ENCODE results near the gene FBXL16. TPM values are rescaled to one million over a fixed set of nuclear protein-coding genes. Genes with fewer than 3 reads are reported as not detected.

The FBXL16 gene
- total RNA-seq, 1 experiment from 2014 or later = 22.2 TPM

DNA sequence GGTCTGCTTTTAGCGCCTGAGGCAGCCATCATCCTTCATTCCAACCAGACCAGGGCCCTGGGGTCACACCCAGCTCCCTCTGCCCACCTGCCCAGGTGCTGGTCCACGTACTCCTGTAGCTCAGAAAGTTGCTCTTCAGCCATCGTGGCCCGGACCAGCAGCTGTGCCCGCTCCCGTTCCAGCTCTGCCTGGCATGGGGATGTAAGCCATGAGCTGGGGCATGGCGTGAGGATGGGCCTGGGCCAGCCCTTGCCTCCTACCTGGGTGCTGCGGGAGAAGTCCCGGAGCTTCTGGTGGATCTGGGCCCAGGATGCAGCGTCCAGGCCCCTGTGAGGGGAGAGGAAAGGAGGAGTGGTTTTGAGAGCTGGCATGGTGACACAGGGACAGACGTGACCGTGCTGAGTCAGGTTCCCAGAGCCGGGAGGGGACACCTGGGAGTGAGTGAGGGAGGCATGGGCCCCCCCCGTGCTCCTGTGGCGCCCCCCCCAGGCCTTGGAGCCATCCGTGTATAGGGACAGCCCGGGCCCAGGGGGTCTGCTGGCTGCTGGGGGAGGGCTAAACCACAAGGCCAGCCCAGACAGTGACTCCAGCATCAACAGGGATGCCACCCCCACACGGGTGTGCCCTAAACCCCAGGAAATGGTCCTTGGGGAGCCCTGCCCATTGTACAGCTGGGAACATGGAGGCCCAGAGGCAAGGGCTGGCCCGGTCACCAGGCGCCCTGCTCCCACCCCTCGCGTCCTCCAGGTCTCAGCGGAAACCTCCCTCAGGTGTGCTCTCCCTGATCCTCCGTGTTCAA, 17.4 kb upstream of the FBXL16 start:
- POLR2A ChIA-PET (ENCODE audit: unreplicated experiment) = interaction anchor here (0.7 kb wide), 1 partner anchor 60 kb away, joined by 3 read pairs; no protein-coding TSS in a partner anchor
- no peaks in the 10 kb centered on the region for H3K9me3 ChIP-seq (ENCODE audit: insufficient read depth, low read depth)
- H4K20me1 ChIP-seq (ENCODE audit: insufficient read depth) = peaks cover 10% of the 10 kb centered on the region; the same call in 1 of the 2 replicates
- no peak overlapping the region for H2AFZ ChIP-seq
- TF ChIP-seq CTCF (conservative IDR thresholded peaks at IDR 0.05) = no peak
- TF ChIP-seq EZH2 (IDR thresholded peaks at IDR 0.05; ENCODE audit: low read depth) = no peak
- TSS peak; percentile 29 for BruUV-seq (replicated peaks)
- peaks cover 25% of the 10 kb centered on the region for H3K4me1 ChIP-seq (replicated peaks; ENCODE audit: insufficient read depth)
- H3K27ac ChIP-seq = no peak overlapping the region
- intact Hi-C loops (cut with micrococcal nuclease; ENCODE audit: unreplicated experiment) = no loop called here
- peaks cover 4% of the 10 kb centered on the region; the same call in 1 of the 2 replicates for H3K79me2 ChIP-seq (ENCODE audit: low read depth)
- no peaks in the 10 kb centered on the region for H3K36me3 ChIP-seq (ENCODE audit: low read depth)
- no peak overlapping the region for H3K4me3 ChIP-seq
- H3K27me3 ChIP-seq (ENCODE audit: insufficient read depth, low read depth) = no peaks in the 10 kb centered on the region
- H3F3A ChIP-seq (ENCODE audit: insufficient read depth, low read depth) = peaks cover 42% of the 10 kb centered on the region
- no peaks in the 10 kb centered on the region for H3K9me2 ChIP-seq (ENCODE audit: insufficient read depth)
- no peak for DNase-seq
- CTCF ChIA-PET = no interaction called here
- H3K4me2 ChIP-seq = no peak overlapping the region

DNA sequence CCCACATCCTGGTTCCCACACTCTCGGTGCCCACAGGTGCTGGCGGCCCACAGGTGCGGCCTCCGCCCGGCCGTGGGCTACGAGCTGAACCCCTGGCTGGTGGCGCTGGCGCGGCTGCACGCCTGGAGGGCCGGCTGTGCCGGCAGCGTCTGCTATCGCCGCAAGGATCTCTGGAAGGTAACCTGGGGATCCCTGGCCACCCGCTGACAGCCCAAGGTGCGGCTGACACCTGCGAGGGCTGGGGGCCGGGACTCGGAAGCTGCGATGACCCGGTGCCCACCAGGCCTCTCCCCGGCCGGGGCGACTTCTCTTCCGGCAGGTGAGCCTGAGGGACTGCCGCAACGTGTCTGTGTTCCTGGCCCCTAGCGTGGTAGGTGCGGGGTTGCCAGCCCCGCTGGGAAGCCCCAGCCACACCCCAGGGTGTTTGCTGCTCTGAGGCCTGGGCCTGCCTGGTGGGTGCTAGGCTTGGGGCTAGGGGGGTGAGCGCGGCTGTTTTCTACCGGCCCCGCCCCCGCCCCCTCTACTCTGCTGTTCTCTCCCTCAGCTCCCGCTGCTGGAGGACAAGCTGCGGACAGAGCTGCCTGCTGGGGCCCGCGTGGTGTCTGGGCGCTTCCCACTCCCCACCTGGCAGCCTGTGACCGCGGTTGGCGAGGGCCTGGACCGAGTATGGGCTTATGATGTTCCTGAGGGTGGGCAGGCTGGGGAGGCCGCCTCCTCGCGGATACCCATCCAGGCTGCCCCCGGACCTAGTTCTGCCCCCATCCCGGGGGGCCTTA, 16.4 kb upstream of the FBXL16 start:
- peaks cover 25% of the 10 kb centered on the region for H3K4me1 ChIP-seq (replicated peaks; ENCODE audit: insufficient read depth)
- no peak overlapping the region for H2AFZ ChIP-seq
- intact Hi-C loops (cut with micrococcal nuclease; ENCODE audit: unreplicated experiment) = loop anchor here (2.0 kb wide), 1 partner anchor 63 kb away; no protein-coding TSS in a partner anchor
- H3K9me2 ChIP-seq (ENCODE audit: insufficient read depth) = no peaks in the 10 kb centered on the region
- H3K9me3 ChIP-seq (ENCODE audit: insufficient read depth, low read depth) = no peaks in the 10 kb centered on the region
- H3K36me3 ChIP-seq (ENCODE audit: low read depth) = no peaks in the 10 kb centered on the region
- H3F3A ChIP-seq (ENCODE audit: insufficient read depth, low read depth) = peaks cover 42% of the 10 kb centered on the region
- H3K27me3 ChIP-seq (ENCODE audit: insufficient read depth, low read depth) = no peaks in the 10 kb centered on the region
- H3K4me2 ChIP-seq = peak overlapping the region; percentile 94
- no peak for DNase-seq
- H3K27ac ChIP-seq = no peak overlapping the region
- TF ChIP-seq EZH2 (IDR thresholded peaks at IDR 0.05; ENCODE audit: low read depth) = no peak
- TF ChIP-seq CTCF (conservative IDR thresholded peaks at IDR 0.05) = no peak
- no TSS peak for BruUV-seq (replicated peaks)
- ChIA-PET POLR2A (ENCODE audit: unreplicated experiment) (interaction anchor here (0.6 to 1.0 kb wide), 4 partner anchors 39 to 66 kb away, joined by 3 to 6 read pairs (median 3); partner anchors contain the start of genes CHTF18 and RPUSD1), CTCF (interaction anchor here (0.5 to 0.6 kb wide), 2 partner anchors 235 to 332 kb away, joined by 3 to 7 read pairs; no protein-coding TSS in a partner anchor)
- peak overlapping the region; percentile 98; the same call in 1 of the 2 replicates for H3K4me3 ChIP-seq
- peaks cover 10% of the 10 kb centered on the region; the same call in 1 of the 2 replicates for H4K20me1 ChIP-seq (ENCODE audit: insufficient read depth)
- peaks cover 4% of the 10 kb centered on the region; the same call in 1 of the 2 replicates for H3K79me2 ChIP-seq (ENCODE audit: low read depth)

Measured in PC-9 (cell line).